ENCODE data around the gene MTPN.

The MTPN gene

GRCh38 chr7:135944753-135945152, 32.4 kb downstream of the MTPN start:
- no peak for TF ChIP-seq CTCF (conservative IDR thresholded peaks at IDR 0.05; ENCODE audit: low read length)
- no peak for DNase-seq (ENCODE audit: low read depth)
- H3K4me3 ChIP-seq (ENCODE audit: low read length): no peak overlapping the region

- no peak for DNase-seq (ENCODE audit: low read depth)
- no peak overlapping the region for H3K4me3 ChIP-seq (ENCODE audit: low read length)
- TF ChIP-seq CTCF (conservative IDR thresholded peaks at IDR 0.05; ENCODE audit: low read length): no peak
These were observed 33.9 kb downstream of the MTPN start for GRCh38 chr7:135943134-135943879.

GRCh38 chr7:135942614-135943013, 34.5 kb downstream of the MTPN start:
- H3K4me3 ChIP-seq (ENCODE audit: low read length): no peak overlapping the region
- DNase-seq (ENCODE audit: low read depth): no peak
- TF ChIP-seq CTCF (conservative IDR thresholded peaks at IDR 0.05; ENCODE audit: low read length): no peak

GRCh38 chr7:135940077-135941075, 36.8 kb downstream of the MTPN start:
- no peak for TF ChIP-seq CTCF (conservative IDR thresholded peaks at IDR 0.05; ENCODE audit: low read length)
- no peak for DNase-seq (ENCODE audit: low read depth)
- no peak overlapping the region for H3K4me3 ChIP-seq (ENCODE audit: low read length)

GRCh38 chr7:135939261-135939812, 37.8 kb downstream of the MTPN start:
- TF ChIP-seq CTCF (conservative IDR thresholded peaks at IDR 0.05; ENCODE audit: low read length): no peak
- DNase-seq (ENCODE audit: low read depth): no peak
- no peak overlapping the region for H3K4me3 ChIP-seq (ENCODE audit: low read length)

GRCh38 chr7:135938563-135938962, 38.6 kb downstream of the MTPN start:
- H3K4me3 ChIP-seq (ENCODE audit: low read length): no peak overlapping the region
- DNase-seq (ENCODE audit: low read depth): no peak

More at GRCh38 chr7:135938563-135938962, 38.6 kb downstream of the MTPN start:
- no peak for TF ChIP-seq CTCF (conservative IDR thresholded peaks at IDR 0.05; ENCODE audit: low read length)
